NCI-H748 treated with DMSO at 0.1 percent for 48 hours (cell line): ENCODE results near the gene DCAF5.
"Not testable (repeated sequence)": the region's sequence is repeated elsewhere in the genome, so short reads cannot be mapped to it uniquely, and the experiment has no call there.

ENCODE experiments used
- DNase-seq: peaks from one replicate; lab custom pipeline; 2025; lab: John Stamatoyannopoulos, UW

Gene DCAF5

GRCh38 chr14:69066396-69067171, 86.3 kb downstream of the DCAF5 start:
- DNase-seq, result no peak

- not testable (repeated sequence) for DNase-seq
Observed at GRCh38 chr14:69065934-69066333, 87.0 kb downstream of the DCAF5 start.

GRCh38 chr14:69064596-69064995, 88.3 kb downstream of the DCAF5 start:
- no peak for DNase-seq

- DNase-seq, result no peak
Observed at GRCh38 chr14:69059658-69060623, 93.0 kb downstream of the DCAF5 start.

GRCh38 chr14:69055999-69056788, 96.7 kb downstream of the DCAF5 start:
- no peak for DNase-seq

GRCh38 chr14:69055125-69055524, 97.8 kb downstream of the DCAF5 start:
- DNase-seq, result no peak

GRCh38 chr14:69054030-69054429, 98.9 kb downstream of the DCAF5 start:
- no peak for DNase-seq

- no peak for DNase-seq
Observed at GRCh38 chr14:69052181-69052601, 100.7 kb downstream of the DCAF5 start.

GRCh38 chr14:69050240-69051184, 102.4 kb downstream of the DCAF5 start:
- DNase-seq, result no peak

GRCh38 chr14:69049675-69050074, 103.2 kb downstream of the DCAF5 start:
- no peak for DNase-seq

GRCh38 chr14:69048456-69048855, 104.5 kb downstream of the DCAF5 start:
- DNase-seq, result peak; percentile 34

- DNase-seq, result no peak
Observed at GRCh38 chr14:69047255-69047654, 105.7 kb downstream of the DCAF5 start.

- DNase-seq, result no peak
Observed at GRCh38 chr14:69046476-69046860, 106.5 kb downstream of the DCAF5 start.

GRCh38 chr14:69045857-69046475, 107.0 kb downstream of the DCAF5 start:
- DNase-seq, result no peak

- DNase-seq, result no peak
Observed at GRCh38 chr14:69044965-69045555, 107.9 kb downstream of the DCAF5 start.

GRCh38 chr14:69044296-69044695, 108.6 kb downstream of the DCAF5 start:
- DNase-seq, result no peak

- no peak for DNase-seq
Observed at GRCh38 chr14:69043596-69044260, 109.2 kb downstream of the DCAF5 start.

GRCh38 chr14:69042787-69043444, 110.0 kb downstream of the DCAF5 start:
- no peak for DNase-seq

- no peak for DNase-seq
Observed at GRCh38 chr14:69042299-69042698, 110.6 kb downstream of the DCAF5 start.
